Adrenal gland (tissue), 5 donors: ENCODE data around the gene ATG4B.

ENCODE experiments used
- CTCF ChIP-seq, 6 experiments: fragments of 450-650 bp in 4 of 6; fragments of 200-600 bp in 2 of 6; sonication (generic) in 1 of 6; IDR thresholded peaks; 1 replicate in 5 of 6; 2 replicates in 1 of 6; pipeline versions ENCODE4 v1.5.1 to v1.8.0; 2016 to 2021; ENCODE audit warnings: antibody characterized with exemption in 6 of 6, mild to moderate bottlenecking in 2 of 6, moderate library complexity in 1 of 6
- POLR2A ChIP-seq, 2 donors: fragments of 450-650 bp; IDR thresholded peaks; one replicate each; pipeline ENCODE4 v1.6.1; 2017; ENCODE audit warnings: antibody characterized with exemption in 2 of 2, mild to moderate bottlenecking in 2 of 2, moderate library complexity in 1 of 2
- donor health status: DM: no; HTN: no; CAD: no.

DNA sequence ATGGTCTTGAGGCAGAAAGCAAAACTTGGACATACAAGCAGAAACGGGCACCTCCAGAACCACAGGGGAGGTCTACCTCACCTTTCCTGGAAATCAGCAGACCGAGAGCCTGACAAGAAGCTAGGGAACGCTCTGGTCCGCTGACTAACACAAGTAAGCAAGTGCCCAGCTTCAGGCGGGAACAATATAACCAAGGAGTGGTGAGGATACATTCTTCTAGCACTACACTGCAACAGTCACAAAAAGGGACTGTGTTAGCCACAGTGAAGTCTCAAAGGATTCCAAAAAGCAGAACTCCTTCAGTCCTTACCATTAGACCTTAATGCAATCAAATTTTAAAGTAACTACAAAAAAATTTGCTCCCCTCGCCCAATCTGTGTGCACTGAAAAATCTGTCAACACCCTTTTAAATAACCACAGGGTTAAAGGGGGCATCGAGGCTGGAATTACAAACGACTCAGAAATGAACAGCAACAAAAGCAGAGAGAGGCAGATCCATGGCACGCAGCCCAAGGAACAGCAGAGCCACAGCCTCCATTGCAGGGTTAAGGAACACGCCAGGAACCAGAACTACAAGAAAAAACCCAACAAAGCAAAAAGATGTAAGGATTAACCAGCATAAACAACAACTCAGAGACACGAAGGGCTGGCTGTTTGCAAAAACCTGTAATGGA, 7.6 kb upstream of the ATG4B start:
- TF ChIP-seq CTCF (IDR thresholded peaks at IDR 0.05), result no peak
- no peak for TF ChIP-seq POLR2A (IDR thresholded peaks at IDR 0.05)
